H1 (cell line): ENCODE results near the gene LRBA.

ENCODE experiments used
- CBX5 ChIP-seq: fragments of 300-800, 300-1000 bp; sonication (generic); IDR thresholded peaks from 2 replicates; pipeline ENCODE4 v1.7.1; 2016; ENCODE audit warnings: antibody characterized with exemption, low read length, low read depth
- CTCF ChIP-seq, 3 experiments: IDR thresholded peaks; 1 replicate in 2 of 3; 2 replicates in 1 of 3; pipeline versions ENCODE4 v1.5.1 to v1.6.1; 2011; ENCODE audit warnings: low read length in 3 of 3, mild to moderate bottlenecking in 3 of 3, inconsistent platforms in 2 of 3, low read depth in 1 of 3, moderate library complexity in 1 of 3; ENCODE audit not compliant: insufficient read depth in 1 of 3; ENCODE audit errors: control extremely low read depth in 1 of 3
- PHF8 ChIP-seq: fragments of 200-600 bp; sonication (generic); conservative IDR thresholded peaks from 2 replicates; pipeline ENCODE4 v1.7.1; 2012; ENCODE audit warnings: low read depth, mild to moderate bottlenecking, inconsistent platforms, low read length, moderate library complexity
- TEAD4 ChIP-seq: IDR thresholded peaks from 2 replicates; pipeline ENCODE4 v1.6.1; 2012; ENCODE audit warnings: low read depth, low read length, inconsistent platforms, mixed read lengths

- TF ChIP-seq CTCF (IDR thresholded peaks at IDR 0.05; ENCODE audit: control extremely low read depth in 1 of 3, insufficient read depth in 1 of 3, low read depth in 1 of 3, low read length in 3 of 3) = no peak
- TF ChIP-seq CBX5 = no peak
- TF ChIP-seq TEAD4 = no peak
- no peak for TF ChIP-seq PHF8
Measured at GRCh38 chr4:150379454-150379853, 635.6 kb downstream of the LRBA start.
